ENCODE results near the gene TBL1Y. TPM values are rescaled to one million over a fixed set of nuclear protein-coding genes. Genes with fewer than 3 reads are reported as not detected.
A peak's percentile ranks its signal among the peaks of the same experiment; 100 is the strongest.

TBL1Y gene
- total RNA-seq, 1 donor from 2014 or later = not detected

GRCh38 chrY:6909118-6909521 is 1.4 kb upstream of the TBL1Y start:
- Mint-ChIP-seq H3K9me3 (ENCODE audit: unreplicated experiment) (peaks cover 5% of the 10 kb centered on the region), H3K27ac (ENCODE audit: unreplicated experiment) (peak overlapping the region; percentile 76), H3K4me3 (ENCODE audit: unreplicated experiment) (peak overlapping the region; percentile 86), H3K36me3 (ENCODE audit: unreplicated experiment) (no peaks in the 10 kb centered on the region), H3K27me3 (ENCODE audit: unreplicated experiment) (no peaks in the 10 kb centered on the region), H3K4me1 (ENCODE audit: low read depth, unreplicated experiment) (peaks cover 2% of the 10 kb centered on the region)
- DNase-seq = peak; percentile 44
- no peak for TF ChIP-seq CTCF (IDR thresholded peaks at IDR 0.05; ENCODE audit: partially characterized antibody, unreplicated experiment)

GRCh38 chrY:6909856-6910255 is 641 bp upstream of the TBL1Y start:
- peak; percentile 16 for DNase-seq
- Mint-ChIP-seq H3K36me3 (ENCODE audit: unreplicated experiment) (no peaks in the 10 kb centered on the region), H3K27me3 (ENCODE audit: unreplicated experiment) (no peaks in the 10 kb centered on the region), H3K9me3 (ENCODE audit: unreplicated experiment) (peaks cover 5% of the 10 kb centered on the region), H3K27ac (ENCODE audit: unreplicated experiment) (no peak overlapping the region), H3K4me1 (ENCODE audit: low read depth, unreplicated experiment) (peaks cover 2% of the 10 kb centered on the region), H3K4me3 (ENCODE audit: unreplicated experiment) (peak overlapping the region; percentile 86)
- no peak for TF ChIP-seq CTCF (IDR thresholded peaks at IDR 0.05; ENCODE audit: partially characterized antibody, unreplicated experiment)

GRCh38 chrY:6911253-6911881 is 870 bp downstream of the TBL1Y start, which contains the start of gene AMELY:
Gene AMELY (minus strand): TSS chrY:6911752. CDS start chrY:6872608, 39,144 bp downstream.
- no peaks in the 10 kb centered on the region for H3K36me3 Mint-ChIP-seq (ENCODE audit: unreplicated experiment)
- H3K4me1 Mint-ChIP-seq (ENCODE audit: low read depth, unreplicated experiment) = peaks cover 2% of the 10 kb centered on the region
- H3K9me3 Mint-ChIP-seq (ENCODE audit: unreplicated experiment) = peaks cover 5% of the 10 kb centered on the region
- peak; percentile 25 for DNase-seq
- H3K4me3 Mint-ChIP-seq (ENCODE audit: unreplicated experiment) = peak within 1 kb of the TSS; percentile 86
- no peaks in the 10 kb centered on the region for H3K27me3 Mint-ChIP-seq (ENCODE audit: unreplicated experiment)
- H3K27ac Mint-ChIP-seq (ENCODE audit: unreplicated experiment) = no peak within 1 kb of the TSS
- no peak for TF ChIP-seq CTCF (IDR thresholded peaks at IDR 0.05; ENCODE audit: partially characterized antibody, unreplicated experiment)

- no peak for TF ChIP-seq CTCF (IDR thresholded peaks at IDR 0.05; ENCODE audit: partially characterized antibody, unreplicated experiment)
- Mint-ChIP-seq H3K9me3 (ENCODE audit: unreplicated experiment) (peaks cover 5% of the 10 kb centered on the region), H3K4me1 (ENCODE audit: low read depth, unreplicated experiment) (peaks cover 2% of the 10 kb centered on the region), H3K36me3 (ENCODE audit: unreplicated experiment) (no peaks in the 10 kb centered on the region), H3K27ac (ENCODE audit: unreplicated experiment) (no peak overlapping the region), H3K27me3 (ENCODE audit: unreplicated experiment) (no peaks in the 10 kb centered on the region), H3K4me3 (ENCODE audit: unreplicated experiment) (no peak overlapping the region)
- DNase-seq = no peak
Measured at GRCh38 chrY:6913362-6913761, 2.9 kb downstream of the TBL1Y start.

GRCh38 chrY:6921061-6921460 is 10.6 kb downstream of the TBL1Y start:
- no peak for DNase-seq
- Mint-ChIP-seq H3K36me3 (ENCODE audit: unreplicated experiment) (no peaks in the 10 kb centered on the region), H3K27ac (ENCODE audit: unreplicated experiment) (no peak overlapping the region), H3K9me3 (ENCODE audit: unreplicated experiment) (no peaks in the 10 kb centered on the region), H3K27me3 (ENCODE audit: unreplicated experiment) (no peaks in the 10 kb centered on the region), H3K4me1 (ENCODE audit: low read depth, unreplicated experiment) (no peaks in the 10 kb centered on the region), H3K4me3 (ENCODE audit: unreplicated experiment) (no peak overlapping the region)
- TF ChIP-seq CTCF (IDR thresholded peaks at IDR 0.05; ENCODE audit: partially characterized antibody, unreplicated experiment) = no peak

All from glutamatergic neuron (in vitro differentiated cells).